ENCODE data around the gene BBS9. TPM values are rescaled to one million over a fixed set of nuclear protein-coding genes. Genes with fewer than 3 reads are reported as not detected.

Gene BBS9
- total and polyA plus RNA-seq, 4 experiments from 2014 or later, result 13.9 to 27.3 (median 24.8) TPM

DNA sequence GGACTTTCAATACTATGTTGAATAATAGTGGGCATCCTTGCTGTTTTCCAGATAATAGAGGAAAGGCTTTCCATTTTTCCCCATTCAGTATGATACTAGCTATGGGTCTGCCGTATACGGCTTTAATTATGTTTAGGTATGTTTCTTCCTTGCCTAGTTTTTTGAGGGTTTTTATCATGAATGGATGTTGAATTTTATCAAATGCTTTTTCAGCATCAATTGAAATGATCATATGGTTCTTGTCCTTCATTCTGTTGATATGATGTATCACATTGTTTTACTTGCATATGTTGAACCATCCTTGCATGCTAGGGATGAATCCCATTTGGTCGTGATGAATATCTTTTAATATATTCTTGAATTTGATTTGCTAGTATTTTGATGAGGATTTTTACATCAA, 11.0 kb upstream of the BBS9 start:
- no peaks in the 10 kb centered on the region for H3K9me3 ChIP-seq (ENCODE audit: control insufficient read depth in 1 of 2, low read length in 2 of 2)
- no peak overlapping the region for H3K4me3 Mint-ChIP-seq
- POLR2A ChIA-PET (ENCODE audit: partially characterized antibody), result no interaction called here
- no peak for DNase-seq
- no peaks in the 10 kb centered on the region for H3K4me1 ChIP-seq (ENCODE audit: insufficient read depth, low read length)
- CTCF ChIA-PET (ENCODE audit: partially characterized antibody), result no interaction called here
- H3K27ac Mint-ChIP-seq, result no peak overlapping the region
- H3K4me1 Mint-ChIP-seq, result no peaks in the 10 kb centered on the region
- intact Hi-C loops (cut with micrococcal nuclease), result no loop called here
- peaks cover 2 to 9% of the 10 kb centered on the region in 2 donors for H3K36me3 Mint-ChIP-seq
- peaks cover 14 to 31% of the 10 kb centered on the region in 2 donors for H3K27me3 Mint-ChIP-seq
- H3K27ac ChIP-seq (ENCODE audit: low read depth, low read length), result no peak overlapping the region
- H3K36me3 ChIP-seq (ENCODE audit: insufficient read depth, low read length), result no peaks in the 10 kb centered on the region
- peaks cover 3 to 23% (median 18%) of the 10 kb centered on the region in 8 donors for H3K9me3 Mint-ChIP-seq
- H3K27me3 ChIP-seq (ENCODE audit: insufficient read depth, low read length), result no peaks in the 10 kb centered on the region
- no peak overlapping the region for H3K4me3 ChIP-seq (ENCODE audit: low read length in 2 of 2)

DNA sequence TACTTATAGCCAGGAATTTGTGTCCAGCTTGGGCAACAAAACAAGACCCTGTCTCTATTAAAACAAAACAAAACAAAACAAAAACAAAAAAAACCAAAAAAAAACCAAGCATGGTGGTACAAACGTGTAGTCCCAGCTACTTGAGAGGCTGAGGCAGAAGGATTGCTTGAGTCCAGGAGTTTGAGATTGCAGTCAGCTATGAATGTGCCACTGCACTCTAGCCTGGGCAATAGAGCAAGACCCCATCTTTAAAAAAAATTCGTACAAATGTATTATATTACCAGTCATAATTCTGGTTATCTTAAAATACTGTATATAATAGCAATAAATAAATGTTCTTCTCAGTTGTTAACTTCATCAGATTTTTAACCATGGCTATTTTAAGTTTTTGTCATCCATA, 2.3 kb upstream of the BBS9 start:
- peaks cover 14 to 27% (median 15%) of the 10 kb centered on the region in 4 donors for H3K4me1 Mint-ChIP-seq
- H3K27me3 ChIP-seq (ENCODE audit: insufficient read depth, low read length), result no peaks in the 10 kb centered on the region
- no peaks in the 10 kb centered on the region for H3K9me3 ChIP-seq (ENCODE audit: control insufficient read depth in 1 of 2, low read length in 2 of 2)
- intact Hi-C loops (cut with micrococcal nuclease), result no loop called here
- POLR2A ChIA-PET (ENCODE audit: partially characterized antibody), result no interaction called here
- H3K27me3 Mint-ChIP-seq, result peaks cover 0 to 4% of the 10 kb centered on the region in 2 donors
- no peak for DNase-seq
- CTCF ChIA-PET (ENCODE audit: partially characterized antibody), result interaction anchor here (0.8 kb wide), 1 partner anchor 25 kb away, joined by 3 read pairs; no protein-coding TSS in a partner anchor
- H3K36me3 Mint-ChIP-seq, result peaks cover 0 to 5% of the 10 kb centered on the region in 2 donors
- H3K36me3 ChIP-seq (ENCODE audit: insufficient read depth, low read length), result no peaks in the 10 kb centered on the region
- no peak overlapping the region for H3K27ac ChIP-seq (ENCODE audit: low read depth, low read length)
- no peak overlapping the region for H3K27ac Mint-ChIP-seq
- no peak overlapping the region for H3K4me3 Mint-ChIP-seq
- no peaks in the 10 kb centered on the region for H3K9me3 Mint-ChIP-seq
- peaks cover 15% of the 10 kb centered on the region for H3K4me1 ChIP-seq (ENCODE audit: insufficient read depth, low read length)
- no peak overlapping the region for H3K4me3 ChIP-seq (ENCODE audit: low read length in 2 of 2)

DNA sequence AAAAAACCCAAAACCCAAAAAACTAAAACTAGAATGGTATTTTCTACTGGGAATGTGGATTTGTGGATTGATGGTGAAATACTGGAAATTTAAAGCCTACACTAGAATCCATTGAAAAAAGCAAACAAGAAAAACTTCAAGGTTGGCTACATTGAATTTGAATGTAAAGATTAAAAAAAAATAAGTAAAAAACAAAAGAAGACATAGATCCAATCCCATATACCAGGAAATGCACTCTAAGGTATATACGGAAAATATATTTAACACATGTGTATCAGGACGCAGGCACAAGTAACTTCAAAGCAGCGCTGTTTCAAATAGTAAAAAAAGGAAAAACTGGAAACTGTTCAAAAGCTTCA, 754 bp upstream of the BBS9 start:
- H3K27me3 ChIP-seq (ENCODE audit: insufficient read depth, low read length), result no peaks in the 10 kb centered on the region
- H3K36me3 ChIP-seq (ENCODE audit: insufficient read depth, low read length), result no peaks in the 10 kb centered on the region
- DNase-seq, result no peak
- H3K4me3 ChIP-seq (ENCODE audit: low read length in 2 of 2), result peak overlapping the region; percentile 74 to 81
- H3K27ac ChIP-seq (ENCODE audit: low read depth, low read length), result peak overlapping the region; percentile 66
- ChIA-PET POLR2A (ENCODE audit: partially characterized antibody) (interaction anchor here (3.0 kb wide), 1 partner anchor 19 kb away, joined by 16 read pairs; the partner anchor contains the start of gene RP9), CTCF (ENCODE audit: partially characterized antibody) (interaction anchor here (1.4 to 1.7 kb wide), 2 partner anchors 19 to 21 kb away, joined by 4 to 7 read pairs; partner anchors contain the start of gene RP9)
- Mint-ChIP-seq H3K27me3 (peaks cover 0 to 4% of the 10 kb centered on the region in 2 donors), H3K4me3 (peak overlapping the region; percentile 96 to 98 (median 97)), H3K9me3 (peaks cover 0 to 2% (median 0%) of the 10 kb centered on the region in 8 donors), H3K4me1 (peaks cover 14 to 27% (median 15%) of the 10 kb centered on the region in 4 donors), H3K36me3 (peaks cover 4 to 7% of the 10 kb centered on the region in 2 donors), H3K27ac (peak overlapping the region; percentile 88 to 97 (median 96))
- peaks cover 15% of the 10 kb centered on the region for H3K4me1 ChIP-seq (ENCODE audit: insufficient read depth, low read length)
- H3K9me3 ChIP-seq (ENCODE audit: control insufficient read depth in 1 of 2, low read length in 2 of 2), result no peaks in the 10 kb centered on the region
- intact Hi-C loops (cut with micrococcal nuclease), result loop anchor here (2.0 kb wide), 1 partner anchor 238 kb away; the partner anchor contains the start of gene KBTBD2

DNA sequence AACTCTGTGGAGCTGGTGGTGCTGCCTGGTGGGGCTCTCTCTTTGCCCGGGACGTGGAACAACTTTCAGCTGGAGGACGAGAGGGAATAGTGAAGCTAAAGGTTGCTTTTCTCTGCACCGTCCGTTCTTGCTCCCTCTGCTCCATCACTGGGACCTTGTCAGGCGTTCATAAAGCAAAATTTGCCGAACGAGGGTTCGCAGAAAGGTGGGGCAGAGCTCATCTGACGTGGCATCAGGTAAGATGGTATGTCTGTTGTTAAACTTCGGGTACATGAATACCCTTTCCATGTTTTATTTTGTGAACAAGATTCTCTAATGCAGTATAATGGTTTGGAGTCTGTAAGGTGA, 416 bp downstream of the BBS9 start:
- Mint-ChIP-seq H3K27me3 (peaks cover 0 to 4% of the 10 kb centered on the region in 2 donors), H3K9me3 (peaks cover 0 to 4% (median 0%) of the 10 kb centered on the region in 8 donors), H3K27ac (peak overlapping the region; percentile 88 to 97 (median 96)), H3K36me3 (peaks cover 7 to 8% of the 10 kb centered on the region in 2 donors), H3K4me1 (peaks cover 14 to 27% (median 16%) of the 10 kb centered on the region in 4 donors), H3K4me3 (peak overlapping the region; percentile 96 to 98 (median 97))
- ChIA-PET POLR2A (ENCODE audit: partially characterized antibody) (interaction anchor here (0.5 to 3.0 kb wide), 5 partner anchors 20 to 634 kb away, joined by 3 to 16 read pairs (median 5); partner anchors contain the start of genes AVL9, NT5C3A and RP9), CTCF (ENCODE audit: partially characterized antibody) (interaction anchor here (0.8 to 1.4 kb wide), 4 partner anchors 17 to 67 kb away, joined by 3 to 8 read pairs (median 4); partner anchors contain the start of genes NT5C3A and RP9)
- Histone ChIP-seq H3K27ac (ENCODE audit: low read depth, low read length) (peak overlapping the region; percentile 66), H3K9me3 (ENCODE audit: control insufficient read depth in 1 of 2, low read length in 2 of 2) (no peaks in the 10 kb centered on the region), H3K27me3 (ENCODE audit: insufficient read depth, low read length) (no peaks in the 10 kb centered on the region), H3K4me3 (ENCODE audit: low read length in 2 of 2) (peak overlapping the region; percentile 74 to 81), H3K4me1 (ENCODE audit: insufficient read depth, low read length) (peaks cover 15% of the 10 kb centered on the region), H3K36me3 (ENCODE audit: insufficient read depth, low read length) (no peaks in the 10 kb centered on the region)
- intact Hi-C loops (cut with micrococcal nuclease), result loop anchor here (1.0 to 2.0 kb wide), 6 partner anchors 20 to 639 kb away; partner anchors contain the start of genes AVL9, KBTBD2, LSM5 and NT5C3A
- DNase-seq, result peak in 1 of 5 donors; percentile 48

DNA sequence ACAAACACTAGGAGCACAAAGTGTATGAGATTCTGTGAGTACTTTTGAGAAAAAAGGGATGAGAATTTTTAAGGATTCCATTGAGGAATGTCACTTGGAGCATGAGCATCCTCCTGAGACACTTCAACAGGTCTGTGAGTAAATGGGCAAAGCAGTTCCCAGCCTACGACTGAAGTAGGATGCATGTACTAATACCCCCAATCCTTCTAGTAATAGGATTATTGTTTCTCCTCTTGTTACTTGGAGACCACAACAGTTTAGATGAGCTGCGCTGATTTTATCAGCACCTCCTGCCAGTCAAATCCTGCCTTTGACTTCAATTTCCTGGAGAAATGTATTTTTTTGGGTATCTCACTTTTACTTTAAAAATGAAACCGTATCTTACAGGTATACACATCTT, 820 bp downstream of the BBS9 start:
- Mint-ChIP-seq H3K27me3 (peaks cover 0 to 4% of the 10 kb centered on the region in 2 donors), H3K4me3 (peak overlapping the region; percentile 96 to 98 (median 97)), H3K27ac (peak overlapping the region; percentile 88 to 97 (median 96)), H3K36me3 (peaks cover 7 to 9% of the 10 kb centered on the region in 2 donors), H3K4me1 (peaks cover 14 to 27% (median 18%) of the 10 kb centered on the region in 4 donors), H3K9me3 (peaks cover 0 to 6% (median 2%) of the 10 kb centered on the region in 8 donors)
- Histone ChIP-seq H3K9me3 (ENCODE audit: control insufficient read depth in 1 of 2, low read length in 2 of 2) (no peaks in the 10 kb centered on the region), H3K4me3 (ENCODE audit: low read length in 2 of 2) (peak overlapping the region; percentile 74 to 81), H3K36me3 (ENCODE audit: insufficient read depth, low read length) (no peaks in the 10 kb centered on the region), H3K27ac (ENCODE audit: low read depth, low read length) (peak overlapping the region; percentile 66), H3K27me3 (ENCODE audit: insufficient read depth, low read length) (no peaks in the 10 kb centered on the region), H3K4me1 (ENCODE audit: insufficient read depth, low read length) (peaks cover 15% of the 10 kb centered on the region)
- intact Hi-C loops (cut with micrococcal nuclease), result no loop called here
- peak in 4 of 5 donors; percentile 11 to 55 (median 28) for DNase-seq
- ChIA-PET CTCF (ENCODE audit: partially characterized antibody) (interaction anchor here (0.8 to 1.4 kb wide), 4 partner anchors 17 to 67 kb away, joined by 3 to 8 read pairs (median 4); partner anchors contain the start of genes NT5C3A and RP9), POLR2A (ENCODE audit: partially characterized antibody) (interaction anchor here (0.5 to 3.0 kb wide), 5 partner anchors 21 to 635 kb away, joined by 3 to 16 read pairs (median 5); partner anchors contain the start of genes AVL9, NT5C3A and RP9)

DNA sequence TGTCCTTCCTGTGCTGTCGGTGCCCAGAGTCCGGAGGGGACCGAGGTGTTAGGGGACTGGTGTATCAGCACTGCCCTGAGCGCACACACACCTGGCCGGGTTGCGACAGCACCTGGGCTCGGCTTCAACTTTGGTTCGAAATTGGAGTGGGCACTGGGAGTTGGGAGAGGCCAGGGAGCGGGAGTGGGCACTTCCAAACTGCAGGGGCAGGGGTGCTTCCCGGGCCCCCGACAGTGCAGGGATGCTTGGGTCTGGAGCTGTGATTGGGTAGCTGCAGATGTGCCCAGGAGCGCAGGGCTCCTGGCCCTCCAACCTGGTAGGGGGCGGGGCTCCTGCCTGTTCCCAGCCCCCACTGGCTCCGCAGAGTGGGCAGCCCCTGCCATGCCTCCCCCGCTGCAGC, 7.7 kb downstream of the BBS9 start:
- H3K4me3 ChIP-seq (ENCODE audit: low read length in 2 of 2), result no peak overlapping the region
- no peak overlapping the region for H3K27ac ChIP-seq (ENCODE audit: low read depth, low read length)
- intact Hi-C loops (cut with micrococcal nuclease), result no loop called here
- H3K9me3 ChIP-seq (ENCODE audit: control insufficient read depth in 1 of 2, low read length in 2 of 2), result no peaks in the 10 kb centered on the region
- H3K9me3 Mint-ChIP-seq, result peaks cover 0 to 13% (median 9%) of the 10 kb centered on the region in 8 donors
- no peak overlapping the region for H3K4me3 Mint-ChIP-seq
- H3K27ac Mint-ChIP-seq, result no peak overlapping the region
- no peak for DNase-seq
- peaks cover 6 to 22% of the 10 kb centered on the region in 2 donors for H3K36me3 Mint-ChIP-seq
- H3K27me3 ChIP-seq (ENCODE audit: insufficient read depth, low read length), result no peaks in the 10 kb centered on the region
- POLR2A ChIA-PET (ENCODE audit: partially characterized antibody), result no interaction called here
- H3K4me1 Mint-ChIP-seq, result peaks cover 4 to 8% (median 6%) of the 10 kb centered on the region in 4 donors
- no peaks in the 10 kb centered on the region for H3K27me3 Mint-ChIP-seq
- CTCF ChIA-PET (ENCODE audit: partially characterized antibody), result no interaction called here
- no peaks in the 10 kb centered on the region for H3K4me1 ChIP-seq (ENCODE audit: insufficient read depth, low read length)
- H3K36me3 ChIP-seq (ENCODE audit: insufficient read depth, low read length), result no peaks in the 10 kb centered on the region

DNA sequence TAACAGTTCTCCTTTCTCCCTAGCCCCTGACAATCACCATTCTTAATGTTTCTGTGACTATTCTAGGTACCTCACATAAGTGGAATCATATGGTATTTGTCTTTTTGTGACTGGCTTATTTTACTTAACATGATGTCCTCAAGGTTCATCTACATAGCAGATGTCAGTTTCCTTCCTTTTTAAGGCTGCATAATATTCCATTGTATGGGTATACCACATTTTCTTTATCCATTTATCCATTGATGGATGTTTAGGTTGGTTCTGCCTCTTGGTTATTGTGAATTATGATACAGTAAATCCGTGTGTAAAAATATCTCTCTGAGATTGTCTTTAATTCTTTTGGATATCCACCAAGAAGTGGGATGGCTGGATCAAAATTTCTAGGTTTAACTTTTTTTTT, 13.2 kb downstream of the BBS9 start:
- Histone ChIP-seq H3K4me3 (ENCODE audit: low read length in 2 of 2) (no peak overlapping the region), H3K27me3 (ENCODE audit: insufficient read depth, low read length) (no peaks in the 10 kb centered on the region), H3K9me3 (ENCODE audit: control insufficient read depth in 1 of 2, low read length in 2 of 2) (no peaks in the 10 kb centered on the region), H3K4me1 (ENCODE audit: insufficient read depth, low read length) (no peaks in the 10 kb centered on the region), H3K27ac (ENCODE audit: low read depth, low read length) (no peak overlapping the region), H3K36me3 (ENCODE audit: insufficient read depth, low read length) (no peaks in the 10 kb centered on the region)
- POLR2A ChIA-PET (ENCODE audit: partially characterized antibody), result no interaction called here
- no peak for DNase-seq
- peaks cover 0 to 13% (median 7%) of the 10 kb centered on the region in 4 donors for H3K4me1 Mint-ChIP-seq
- H3K27ac Mint-ChIP-seq, result no peak overlapping the region
- H3K9me3 Mint-ChIP-seq, result peaks cover 0 to 4% (median 2%) of the 10 kb centered on the region in 8 donors
- intact Hi-C loops (cut with micrococcal nuclease), result no loop called here
- peaks cover 8 to 30% of the 10 kb centered on the region in 2 donors for H3K36me3 Mint-ChIP-seq
- H3K27me3 Mint-ChIP-seq, result no peaks in the 10 kb centered on the region
- no peak overlapping the region for H3K4me3 Mint-ChIP-seq
- CTCF ChIA-PET (ENCODE audit: partially characterized antibody), result no interaction called here
